Adrenal gland (tissue), 12 donors: ENCODE measurements around the gene WDR72. TPM values are rescaled to one million over a fixed set of nuclear protein-coding genes. Genes with fewer than 3 reads are reported as not detected.

Experiments
- DNase-seq, 7 donors: peaks; one replicate each; pipeline ENCODE4 v3.0.0-alpha.2; 2019 to 2020
- H3K27ac ChIP-seq, 5 donors: fragments of 200-600 bp; sonication (generic) in 4 of 5; 1 replicate in 3 of 5; 2 replicates in 2 of 5; pipeline versions ENCODE4 v1.5.1 to v1.8.0; 2016 to 2020; ENCODE audit warnings: mild to moderate bottlenecking in 1 of 5
- H3K27me3 ChIP-seq: fragments of 200-600 bp; 2 replicates; pipeline ENCODE4 v1.8.0; 2021
- H3K36me3 ChIP-seq, 2 donors: fragments of 200-600 bp; replicated peaks in 1 of 2; 1 replicate in 1 of 2; 2 replicates in 1 of 2; pipeline versions ENCODE4 v1.5.1 to v1.8.0; 2018 to 2022
- H3K4me1 ChIP-seq, 2 donors: fragments of 200-600 bp; replicated peaks in 1 of 2; 1 replicate in 1 of 2; 2 replicates in 1 of 2; pipeline versions ENCODE4 v1.5.1 to v1.8.0; 2018 to 2021
- H3K4me3 ChIP-seq, 4 donors: fragments of 200-600 bp; sonication (generic) in 3 of 4; one replicate each; pipeline ENCODE4 v1.5.1; 2016 to 2018
- H3K9me3 ChIP-seq, 3 donors: fragments of 200-600 bp; sonication (generic) in 1 of 3; replicated peaks in 1 of 3; 1 replicate in 2 of 3; 2 replicates in 1 of 3; pipeline versions ENCODE4 v1.5.1 to v1.8.0; 2016 to 2021
- CTCF ChIP-seq, 6 experiments: fragments of 450-650 bp in 4 of 6; fragments of 200-600 bp in 2 of 6; sonication (generic) in 1 of 6; IDR thresholded peaks; 1 replicate in 5 of 6; 2 replicates in 1 of 6; pipeline versions ENCODE4 v1.5.1 to v1.8.0; 2016 to 2021; ENCODE audit warnings: antibody characterized with exemption in 6 of 6, mild to moderate bottlenecking in 2 of 6, moderate library complexity in 1 of 6
- POLR2A ChIP-seq, 2 donors: fragments of 450-650 bp; IDR thresholded peaks; one replicate each; pipeline ENCODE4 v1.6.1; 2017; ENCODE audit warnings: antibody characterized with exemption in 2 of 2, mild to moderate bottlenecking in 2 of 2, moderate library complexity in 1 of 2
- WGBS, 4 donors: extraction: QIAGEN DNeasy Blood & Tissue Kit in 2 of 4; methylation state at CpG; one replicate each; pipeline versions ENCODE4 v1.1.5 to v1.1.7; 2013 to 2017; 5-methylcytosine and 5-hydroxymethylcytosine counted together
- intact Hi-C, 2 donors: fragments of 100-400 bp; cut with DNase I; formaldehyde crosslinking; loops; one replicate each; pipeline versions ENCODE4 v1.14.1 to v1.15.0; 2022 to 2023
- polyA plus RNA-seq, 3 donors: library from polyadenylated mRNA; stranded (reverse); fragments of 200-250 nt in 2 of 3; fragments of 350-450 nt in 1 of 3; fragmentation: Illumina TruSeq in 1 of 3; extraction: RNeasy Lipid Tissue Mini Kit (QIAGEN cat#74804) in 1 of 3; gene quantifications; one replicate each; pipeline ENCODE4 v1.2.3, GENCODE V29; 2013 to 2014
- total RNA-seq, 9 donors: library from RNA; depleted of rRNA in 4 of 9; stranded (reverse); fragments of >200 nt in 4 of 9; fragments of 120-200 nt in 1 of 9; fragmentation: NEBNext Ultra II Directional in 1 of 9; extraction: Animal tissue kit (Norgen Biotek cat#: 25700) in 1 of 9; gene quantifications; one replicate each; pipeline versions ENCODE4 v1.1.0 to v1.2.4, GENCODE V29; 2013 to 2023
- donor health status: healthy with polysubstance abuse.
- donor health status: Bipolar disorder and iron deficiency.
- donor health status: DM: yes; HTN: yes; CAD: no.
- donor health status: DM: no; HTN: no; CAD: no.
- donor health status: DM: no; HTN: no; CAD: no.
- donor health status: DM: yes; HTN: yes; CAD: no.

Gene WDR72
- total and polyA plus RNA-seq, 12 donors, result 0.06 to 0.35 (median 0.12) TPM; not detected in 8

- DNase-seq, result no peak
- intact Hi-C loops, result no loop called here
- peaks cover 5% of the 10 kb centered on the region for H3K27me3 ChIP-seq
- TF ChIP-seq POLR2A (IDR thresholded peaks at IDR 0.05) (no peak), CTCF (IDR thresholded peaks at IDR 0.05) (no peak)
- no peak overlapping the region for H3K27ac ChIP-seq
- no peaks in the 10 kb centered on the region for H3K4me1 ChIP-seq
- WGBS, 4 donors, result 83 to 93% (median 86%) methylated on average over 3 of the region's 3 CpGs
- H3K4me3 ChIP-seq, result no peak overlapping the region
- H3K9me3 ChIP-seq, result no peaks in the 10 kb centered on the region
- no peaks in the 10 kb centered on the region for H3K36me3 ChIP-seq
Measured at GRCh38 chr15:53513431-53513830, 246.0 kb downstream of the WDR72 start.

GRCh38 chr15:53512029-53512428, 247.4 kb downstream of the WDR72 start:
- TF ChIP-seq POLR2A (IDR thresholded peaks at IDR 0.05), result no peak
- no peak for TF ChIP-seq CTCF (IDR thresholded peaks at IDR 0.05)
- intact Hi-C loops, result no loop called here
- H3K4me3 ChIP-seq, result no peak overlapping the region
- peaks cover 5% of the 10 kb centered on the region for H3K27me3 ChIP-seq
- DNase-seq, result no peak
- no peaks in the 10 kb centered on the region for H3K4me1 ChIP-seq
- no peak overlapping the region for H3K27ac ChIP-seq
- no peaks in the 10 kb centered on the region for H3K36me3 ChIP-seq
- WGBS, 4 donors, result 76 to 92% (median 80%) methylated on average over 2 of the region's 2 CpGs
- no peaks in the 10 kb centered on the region for H3K9me3 ChIP-seq

- no peak overlapping the region for H3K27ac ChIP-seq
- DNase-seq, result no peak
- no peaks in the 10 kb centered on the region for H3K4me1 ChIP-seq
- H3K36me3 ChIP-seq, result no peaks in the 10 kb centered on the region
- H3K9me3 ChIP-seq, result no peaks in the 10 kb centered on the region
- H3K4me3 ChIP-seq, result no peak overlapping the region
- peaks cover 5% of the 10 kb centered on the region for H3K27me3 ChIP-seq
- intact Hi-C loops, result no loop called here
- TF ChIP-seq POLR2A (IDR thresholded peaks at IDR 0.05) (no peak), CTCF (IDR thresholded peaks at IDR 0.05) (no peak)
Measured at GRCh38 chr15:53511175-53511574, 248.3 kb downstream of the WDR72 start.

- TF ChIP-seq POLR2A (IDR thresholded peaks at IDR 0.05) (no peak), CTCF (IDR thresholded peaks at IDR 0.05) (no peak)
- Histone ChIP-seq H3K9me3 (no peaks in the 10 kb centered on the region), H3K27me3 (peaks cover 5% of the 10 kb centered on the region), H3K36me3 (no peaks in the 10 kb centered on the region), H3K4me3 (no peak overlapping the region), H3K4me1 (no peaks in the 10 kb centered on the region), H3K27ac (no peak overlapping the region)
- intact Hi-C loops, result no loop called here
- 30 to 63% (median 54%) methylated on average over 2 of the region's 2 CpGs for WGBS, 4 donors
- DNase-seq, result no peak
Measured at GRCh38 chr15:53506370-53506769, 253.1 kb downstream of the WDR72 start.
